ENCODE data around the gene REPS1.

- TF ChIP-seq CTCF (conservative IDR thresholded peaks at IDR 0.05; ENCODE audit: low read length) (no peak), EZH2phosphoT487 (IDR thresholded peaks at IDR 0.05; ENCODE audit: borderline replicate concordance) (no peak)
Measured at GRCh38 chr6:138958595-138958994, 29.5 kb downstream of the REPS1 start.

Measured in Loucy (cell line).